Mucosa of rectum (tissue), 2 donors: ENCODE results near the gene HSP90AB1.

Source experiments
- H3K27ac ChIP-seq, 2 donors: one replicate each; pipeline ENCODE4 v1.7.0; 2013; ENCODE audit warnings: inconsistent platforms in 2 of 2, low read depth in 2 of 2, low read length in 2 of 2
- H3K27me3 ChIP-seq, 2 donors: one replicate each; pipeline ENCODE4 v1.7.0; 2013; ENCODE audit warnings: low read length in 2 of 2; ENCODE audit not compliant: control insufficient read depth in 2 of 2, insufficient read depth in 2 of 2
- H3K36me3 ChIP-seq, 2 donors: one replicate each; pipeline ENCODE4 v1.7.0; 2013; ENCODE audit warnings: low read length in 2 of 2; ENCODE audit not compliant: control insufficient read depth in 2 of 2, insufficient read depth in 2 of 2
- H3K4me1 ChIP-seq, 2 donors: one replicate each; pipeline ENCODE4 v1.7.0; 2013; ENCODE audit warnings: low read length in 2 of 2, mild to moderate bottlenecking in 1 of 2; ENCODE audit not compliant: control insufficient read depth in 2 of 2, insufficient read depth in 2 of 2
- H3K4me3 ChIP-seq, 2 donors: one replicate each; pipeline ENCODE4 v1.7.0; 2013; ENCODE audit warnings: low read length in 2 of 2
- H3K9ac ChIP-seq, 2 donors: one replicate each; pipeline ENCODE4 v1.7.0; 2013; ENCODE audit warnings: low read length in 2 of 2, low read depth in 1 of 2, mild to moderate bottlenecking in 1 of 2
- H3K9me3 ChIP-seq, 2 donors: one replicate each; pipeline ENCODE4 v1.7.0; 2013; ENCODE audit warnings: low read length in 2 of 2; ENCODE audit not compliant: control insufficient read depth in 2 of 2
- donor health status: healthy.
- donor health status: Normal muscosa, but diverticular disease.

HSP90AB1 gene

GRCh38 chr6:44255871-44256774, 9.2 kb downstream of the HSP90AB1 start:
- Histone ChIP-seq H3K4me3 (peak overlapping the region; percentile 73 to 81), H3K4me1 (peaks cover 16 to 19% of the 10 kb centered on the region in 2 donors), H3K36me3 (peaks cover 42 to 55% of the 10 kb centered on the region in 2 donors), H3K27me3 (no peaks in the 10 kb centered on the region), H3K27ac (peak overlapping the region; percentile 81 to 88), H3K9ac (peak overlapping the region; percentile 75 to 82), H3K9me3 (no peaks in the 10 kb centered on the region)

- peaks cover 38 to 52% of the 10 kb centered on the region in 2 donors for H3K36me3 ChIP-seq
- H3K9me3 ChIP-seq, result no peaks in the 10 kb centered on the region
- peak overlapping the region; percentile 73 to 81 for H3K4me3 ChIP-seq
- H3K9ac ChIP-seq, result peak overlapping the region; percentile 75 to 82
- peaks cover 16 to 20% of the 10 kb centered on the region in 2 donors for H3K4me1 ChIP-seq
- H3K27me3 ChIP-seq, result no peaks in the 10 kb centered on the region
- peak overlapping the region; percentile 81 to 88 for H3K27ac ChIP-seq
Measured at GRCh38 chr6:44256775-44257024, 9.8 kb downstream of the HSP90AB1 start.

- Histone ChIP-seq H3K4me3 (peak within 1 kb of the TSS; percentile 73 to 81), H3K27me3 (no peaks in the 10 kb centered on the region), H3K4me1 (peaks cover 16 to 23% of the 10 kb centered on the region in 2 donors), H3K9me3 (no peaks in the 10 kb centered on the region), H3K9ac (peak within 1 kb of the TSS; percentile 75 to 82), H3K27ac (peak within 1 kb of the TSS; percentile 81 to 88), H3K36me3 (peaks cover 35 to 47% of the 10 kb centered on the region in 2 donors)
Measured at GRCh38 chr6:44257025-44257752, 10.3 kb downstream of the HSP90AB1 start, which contains the start of gene SLC35B2. Gene SLC35B2 (minus strand): TSS chr6:44257528. CDS start chr6:44257410, 118 bp downstream.

GRCh38 chr6:44257753-44258324, 10.9 kb downstream of the HSP90AB1 start:
- Histone ChIP-seq H3K4me1 (peaks cover 20 to 28% of the 10 kb centered on the region in 2 donors), H3K27ac (peak overlapping the region in 1 of 2 donors; percentile 88), H3K36me3 (peaks cover 31 to 46% of the 10 kb centered on the region in 2 donors), H3K9me3 (no peaks in the 10 kb centered on the region), H3K9ac (peak overlapping the region; percentile 58 to 82), H3K4me3 (peak overlapping the region; percentile 73 to 81), H3K27me3 (no peaks in the 10 kb centered on the region)

GRCh38 chr6:44258325-44258863, 11.5 kb downstream of the HSP90AB1 start:
- Histone ChIP-seq H3K9ac (no peak overlapping the region), H3K27me3 (no peaks in the 10 kb centered on the region), H3K4me1 (peaks cover 25 to 34% of the 10 kb centered on the region in 2 donors), H3K4me3 (no peak overlapping the region), H3K36me3 (peaks cover 25 to 40% of the 10 kb centered on the region in 2 donors), H3K9me3 (no peaks in the 10 kb centered on the region), H3K27ac (peak overlapping the region in 1 of 2 donors; percentile 88)

GRCh38 chr6:44258921-44259320, 12.0 kb downstream of the HSP90AB1 start:
- H3K27ac ChIP-seq, result no peak overlapping the region
- H3K4me3 ChIP-seq, result no peak overlapping the region
- peaks cover 21 to 35% of the 10 kb centered on the region in 2 donors for H3K36me3 ChIP-seq
- H3K4me1 ChIP-seq, result peaks cover 31 to 39% of the 10 kb centered on the region in 2 donors
- no peak overlapping the region for H3K9ac ChIP-seq
- no peaks in the 10 kb centered on the region for H3K9me3 ChIP-seq
- H3K27me3 ChIP-seq, result no peaks in the 10 kb centered on the region

GRCh38 chr6:44260011-44260410, 13.1 kb downstream of the HSP90AB1 start:
- Histone ChIP-seq H3K4me1 (peaks cover 41 to 50% of the 10 kb centered on the region in 2 donors), H3K9me3 (no peaks in the 10 kb centered on the region), H3K27me3 (no peaks in the 10 kb centered on the region), H3K9ac (no peak overlapping the region), H3K27ac (no peak overlapping the region), H3K4me3 (no peak overlapping the region), H3K36me3 (peaks cover 10 to 24% of the 10 kb centered on the region in 2 donors)

- Histone ChIP-seq H3K36me3 (peaks cover 7 to 19% of the 10 kb centered on the region in 2 donors), H3K9ac (no peak overlapping the region), H3K27ac (no peak overlapping the region), H3K4me1 (peaks cover 41 to 51% of the 10 kb centered on the region in 2 donors), H3K9me3 (no peaks in the 10 kb centered on the region), H3K27me3 (no peaks in the 10 kb centered on the region), H3K4me3 (no peak overlapping the region)
Measured at GRCh38 chr6:44260451-44261297, 13.8 kb downstream of the HSP90AB1 start.

GRCh38 chr6:44261581-44261980, 14.7 kb downstream of the HSP90AB1 start:
- Histone ChIP-seq H3K4me1 (peaks cover 34 to 45% of the 10 kb centered on the region in 2 donors), H3K36me3 (peaks cover 7 to 19% of the 10 kb centered on the region in 2 donors), H3K27ac (no peak overlapping the region), H3K27me3 (no peaks in the 10 kb centered on the region), H3K9ac (no peak overlapping the region), H3K9me3 (no peaks in the 10 kb centered on the region), H3K4me3 (no peak overlapping the region)
